Large intestine (tissue), 3 donors: ENCODE measurements around the gene RNF34. TPM values are rescaled to one million over a fixed set of nuclear protein-coding genes. Genes with fewer than 3 reads are reported as not detected.
"Not testable (repeated sequence)": the region's sequence is repeated elsewhere in the genome, so short reads cannot be mapped to it uniquely, and the experiment has no call there.

Experiments used
- DNase-seq, 2 donors: peaks; one replicate each; pipeline versions ENCODE4 v3.0.0 to v3.0.0-alpha.2; 2013
- H3K27ac ChIP-seq: one replicate; pipeline ENCODE4 v1.5.1; 2013; ENCODE audit warnings: low read length
- H3K27me3 ChIP-seq: 2 replicates; pipeline ENCODE4 v1.6.1; 2013; ENCODE audit warnings: low read length; ENCODE audit not compliant: control insufficient read depth, insufficient read depth
- H3K36me3 ChIP-seq: 2 replicates; pipeline ENCODE4 v1.6.1; 2013; ENCODE audit warnings: low read length; ENCODE audit not compliant: control insufficient read depth, insufficient read depth
- H3K4me1 ChIP-seq: one replicate; pipeline ENCODE4 v1.6.1; 2013; ENCODE audit warnings: low read length; ENCODE audit not compliant: control insufficient read depth, insufficient read depth
- H3K4me3 ChIP-seq: one replicate; pipeline ENCODE4 v1.5.1; 2013; ENCODE audit warnings: low read length
- H3K9me3 ChIP-seq: one replicate; pipeline ENCODE4 v1.6.1; 2013; ENCODE audit warnings: mild to moderate bottlenecking, low read depth, low read length, moderate library complexity; ENCODE audit not compliant: control insufficient read depth
- WGBS: methylation state at CpG from one replicate; pipeline ENCODE4 v1.1.5; 2013; ENCODE audit warnings: low lambda C conversion rate; ENCODE audit not compliant: insufficient coverage; 5-methylcytosine and 5-hydroxymethylcytosine counted together
- polyA plus RNA-seq: library from polyadenylated mRNA; unstranded; fragments of 120-200 nt; gene quantifications from one replicate; pipeline ENCODE4 v1.2.1, GENCODE V29; 2013

RNF34 gene
- polyA plus RNA-seq, 1 donor, result 39.2 TPM

- H3K4me1 ChIP-seq, H3K27me3 ChIP-seq, DNase-seq, H3K27ac ChIP-seq, H3K4me3 ChIP-seq, H3K9me3 ChIP-seq, H3K36me3 ChIP-seq: not testable (repeated sequence)
- no CpG with 5 or more reads among the region's 6 CpGs for WGBS
These were observed 15.0 kb upstream of the RNF34 start for GRCh38 chr12:121384891-121385290.

- Histone ChIP-seq H3K4me3 (no peak overlapping the region), H3K27ac (no peak overlapping the region), H3K27me3 (no peaks in the 10 kb centered on the region), H3K4me1 (peaks cover 2% of the 10 kb centered on the region), H3K9me3 (no peaks in the 10 kb centered on the region), H3K36me3 (no peaks in the 10 kb centered on the region)
- no peak for DNase-seq
- WGBS, result 63% methylated on average over 2 of the region's 5 CpGs
These were observed 11.4 kb upstream of the RNF34 start for GRCh38 chr12:121388421-121388981.

GRCh38 chr12:121390856-121391255, 9.1 kb upstream of the RNF34 start:
- H3K36me3 ChIP-seq, result no peaks in the 10 kb centered on the region
- H3K9me3 ChIP-seq, result no peaks in the 10 kb centered on the region
- no peak for DNase-seq
- no peaks in the 10 kb centered on the region for H3K27me3 ChIP-seq
- H3K4me1 ChIP-seq, result no peaks in the 10 kb centered on the region
- no peak overlapping the region for H3K4me3 ChIP-seq
- H3K27ac ChIP-seq, result no peak overlapping the region
- 100% methylated on average over 1 of the region's 2 CpGs for WGBS

- no peaks in the 10 kb centered on the region for H3K4me1 ChIP-seq
- H3K27me3 ChIP-seq, result no peaks in the 10 kb centered on the region
- H3K27ac ChIP-seq, result no peak overlapping the region
- H3K9me3 ChIP-seq, result no peaks in the 10 kb centered on the region
- peak; percentile 36 to 59 for DNase-seq
- H3K4me3 ChIP-seq, result no peak overlapping the region
- WGBS, result no CpG with 5 or more reads among the region's 10 CpGs
- H3K36me3 ChIP-seq, result no peaks in the 10 kb centered on the region
These were observed 8.1 kb upstream of the RNF34 start for GRCh38 chr12:121391619-121392324.

- Histone ChIP-seq H3K4me3 (no peak overlapping the region), H3K36me3 (no peaks in the 10 kb centered on the region), H3K27me3 (no peaks in the 10 kb centered on the region), H3K9me3 (no peaks in the 10 kb centered on the region), H3K27ac (no peak overlapping the region), H3K4me1 (no peaks in the 10 kb centered on the region)
- no peak for DNase-seq
- WGBS, result 83% methylated on average over 1 of the region's 3 CpGs
These were observed 7.6 kb upstream of the RNF34 start for GRCh38 chr12:121392325-121392716.

GRCh38 chr12:121397521-121397920, 2.4 kb upstream of the RNF34 start:
- Histone ChIP-seq H3K27me3 (no peaks in the 10 kb centered on the region), H3K4me1 (no peaks in the 10 kb centered on the region), H3K9me3 (no peaks in the 10 kb centered on the region), H3K4me3 (no peak overlapping the region), H3K27ac (no peak overlapping the region), H3K36me3 (no peaks in the 10 kb centered on the region)
- WGBS, result no CpG with 5 or more reads among the region's 14 CpGs
- DNase-seq, result no peak

- H3K27me3 ChIP-seq, result no peaks in the 10 kb centered on the region
- H3K4me1 ChIP-seq, result no peaks in the 10 kb centered on the region
- no peak overlapping the region for H3K27ac ChIP-seq
- DNase-seq, result no peak
- H3K9me3 ChIP-seq, result no peaks in the 10 kb centered on the region
- no peak overlapping the region for H3K4me3 ChIP-seq
- H3K36me3 ChIP-seq, result no peaks in the 10 kb centered on the region
- WGBS, result 100% methylated on average over 2 of the region's 5 CpGs
These were observed 1.6 kb upstream of the RNF34 start for GRCh38 chr12:121398355-121398754.

- peak; percentile 47 to 79 for DNase-seq
- peak overlapping the region; percentile 98 for H3K27ac ChIP-seq
- WGBS, result 0% methylated on average over 1 of the region's 48 CpGs
- peaks cover 6% of the 10 kb centered on the region for H3K36me3 ChIP-seq
- H3K9me3 ChIP-seq, result no peaks in the 10 kb centered on the region
- H3K4me1 ChIP-seq, result peaks cover 4% of the 10 kb centered on the region
- no peaks in the 10 kb centered on the region for H3K27me3 ChIP-seq
- H3K4me3 ChIP-seq, result peak overlapping the region; percentile 92
These were observed 618 bp downstream of the RNF34 start for GRCh38 chr12:121400332-121401139.

GRCh38 chr12:121403721-121404120, 3.8 kb downstream of the RNF34 start:
- H3K27me3 ChIP-seq, result no peaks in the 10 kb centered on the region
- H3K27ac ChIP-seq, result no peak overlapping the region
- no peak overlapping the region for H3K4me3 ChIP-seq
- H3K9me3 ChIP-seq, result no peaks in the 10 kb centered on the region
- H3K36me3 ChIP-seq, result peaks cover 21% of the 10 kb centered on the region
- DNase-seq, result no peak
- peaks cover 4% of the 10 kb centered on the region for H3K4me1 ChIP-seq
- 100% methylated on average over 1 of the region's 5 CpGs for WGBS

GRCh38 chr12:121404734-121405133, 4.8 kb downstream of the RNF34 start:
- DNase-seq, result peak; percentile 33 to 55
- no CpG with 5 or more reads among the region's 1 CpG for WGBS
- Histone ChIP-seq H3K4me3 (no peak overlapping the region), H3K9me3 (no peaks in the 10 kb centered on the region), H3K27ac (no peak overlapping the region), H3K27me3 (no peaks in the 10 kb centered on the region), H3K4me1 (peaks cover 4% of the 10 kb centered on the region), H3K36me3 (peaks cover 25% of the 10 kb centered on the region)
